Breast epithelium (tissue), 3 donors: ENCODE results near the gene PTPN14.

Experiments used
- CTCF ChIP-seq, 3 donors: fragments of 450-650 bp; IDR thresholded peaks; one replicate each; pipeline ENCODE4 v1.5.1; 2016 to 2017; ENCODE audit warnings: antibody characterized with exemption in 3 of 3, mild to moderate bottlenecking in 3 of 3, moderate library complexity in 3 of 3
- POLR2A ChIP-seq: fragments of 450-650 bp; IDR thresholded peaks from one replicate; pipeline ENCODE4 v1.6.1; 2016; ENCODE audit warnings: antibody characterized with exemption, mild to moderate bottlenecking, moderate library complexity
- POLR2AphosphoS5 ChIP-seq, 3 donors: sonication (generic); formaldehyde crosslinking; IDR thresholded peaks; one replicate each; pipeline ENCODE4 v1.6.1; 2017; ENCODE audit warnings: antibody characterized with exemption in 3 of 3

GRCh38 chr1:214427871-214428277 lies 123.5 kb downstream of the PTPN14 start:
- no peak for TF ChIP-seq POLR2A
- TF ChIP-seq CTCF (IDR thresholded peaks at IDR 0.05) = no peak
- TF ChIP-seq POLR2AphosphoS5 (IDR thresholded peaks at IDR 0.05) = peak in 1 of 3 donors; percentile 20
